ENCODE data around the gene NRROS. TPM values are rescaled to one million over a fixed set of nuclear protein-coding genes. Genes with fewer than 3 reads are reported as not detected.

The NRROS gene
- total RNA-seq, 1 donor from 2014 or later: 87.2 TPM

GRCh38 chr3:196677353-196677752 lies 37.9 kb downstream of the NRROS start:
- intact Hi-C loops (cut with micrococcal nuclease): no loop called here

GRCh38 chr3:196677931-196678330 lies 38.4 kb downstream of the NRROS start:
- intact Hi-C loops (cut with micrococcal nuclease): no loop called here

GRCh38 chr3:196684548-196685407 lies 45.3 kb downstream of the NRROS start:
- intact Hi-C loops (cut with micrococcal nuclease): loop anchor here (1.0 to 5.0 kb wide), 3 partner anchors 52 to 147 kb away; no protein-coding TSS in a partner anchor

- intact Hi-C loops (cut with micrococcal nuclease): loop anchor here (5.0 kb wide), 1 partner anchor 149 kb away; no protein-coding TSS in a partner anchor
Measured at GRCh38 chr3:196686436-196686835, 46.9 kb downstream of the NRROS start.

- intact Hi-C loops (cut with micrococcal nuclease): loop anchor here (5.0 kb wide), 1 partner anchor 151 kb away; no protein-coding TSS in a partner anchor
Measured at GRCh38 chr3:196688349-196688748, 48.9 kb downstream of the NRROS start.

GRCh38 chr3:196689941-196690660 lies 50.6 kb downstream of the NRROS start:
- intact Hi-C loops (cut with micrococcal nuclease): loop anchor here (5.0 kb wide), 1 partner anchor 153 kb away; no protein-coding TSS in a partner anchor

DNA sequence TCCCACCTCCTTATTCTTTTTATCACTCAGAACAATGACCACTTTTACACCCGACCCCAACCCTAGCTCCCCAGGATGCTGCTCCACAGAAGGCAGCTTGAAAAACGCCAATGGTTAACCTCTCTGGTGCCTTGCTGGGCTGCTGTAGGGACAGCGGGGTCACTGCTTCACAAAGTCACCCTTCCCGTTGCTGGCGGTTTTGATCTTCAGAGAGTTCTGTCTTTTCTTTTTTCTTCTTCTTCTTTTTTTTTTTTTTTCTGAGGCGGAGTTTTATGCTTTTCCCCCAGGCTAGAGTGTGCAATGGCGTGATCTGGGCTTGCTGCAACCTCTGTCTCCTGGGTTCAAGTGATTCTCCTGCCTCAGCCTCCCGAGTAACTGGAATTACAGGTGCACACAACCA lies 51.9 kb downstream of the NRROS start:
- intact Hi-C loops (cut with micrococcal nuclease): no loop called here

DNA sequence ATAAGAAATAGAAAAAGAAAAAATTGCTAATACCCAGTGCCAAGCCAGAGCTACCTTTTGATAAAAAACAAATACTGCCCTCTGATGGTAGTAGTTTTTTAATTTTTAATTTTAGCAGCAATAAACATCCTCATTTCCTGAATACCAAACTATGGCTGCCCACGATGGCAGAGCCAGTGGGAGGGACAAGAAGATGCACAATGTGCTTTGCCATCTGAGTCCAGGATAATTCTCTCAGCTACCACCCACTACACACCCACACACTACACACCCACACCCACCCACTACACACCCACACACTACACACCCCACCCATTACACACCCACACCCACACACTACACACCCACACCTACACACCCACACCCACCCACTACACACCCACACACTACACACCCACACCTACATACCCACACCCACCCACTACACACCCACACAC lies 54.7 kb downstream of the NRROS start:
- intact Hi-C loops (cut with micrococcal nuclease): loop anchor here (2.0 kb wide), 1 partner anchor 85 kb away; no protein-coding TSS in a partner anchor

- intact Hi-C loops (cut with micrococcal nuclease): loop anchor here (2.0 kb wide), 1 partner anchor 86 kb away; no protein-coding TSS in a partner anchor
Measured at GRCh38 chr3:196694941-196695848, 55.7 kb downstream of the NRROS start.

- intact Hi-C loops (cut with micrococcal nuclease): loop anchor here (2.0 kb wide), 1 partner anchor 87 kb away; no protein-coding TSS in a partner anchor
Measured at GRCh38 chr3:196695849-196696226, 56.3 kb downstream of the NRROS start.

DNA sequence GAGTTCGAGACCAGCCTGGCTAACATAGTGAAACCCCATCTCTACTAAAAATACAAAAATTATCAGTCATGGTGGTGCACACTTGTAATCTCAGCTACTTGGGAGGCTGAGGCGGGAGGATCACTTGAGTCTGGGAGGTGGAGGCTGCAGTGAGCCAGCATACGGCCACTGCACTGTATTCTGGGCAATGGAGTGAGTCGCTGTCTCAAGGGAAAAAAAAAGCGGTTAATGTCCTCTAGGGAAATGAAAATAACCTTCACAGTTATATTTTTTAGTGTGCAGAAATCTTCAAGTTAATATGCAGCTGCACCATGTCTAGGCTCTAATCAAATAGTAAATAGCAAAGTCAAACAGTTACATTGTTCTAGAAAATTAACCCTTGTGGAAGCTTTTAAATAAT lies 57.8 kb downstream of the NRROS start:
- intact Hi-C loops (cut with micrococcal nuclease): no loop called here

- intact Hi-C loops (cut with micrococcal nuclease): no loop called here
Measured at GRCh38 chr3:196699749-196700148, 60.3 kb downstream of the NRROS start.

DNA sequence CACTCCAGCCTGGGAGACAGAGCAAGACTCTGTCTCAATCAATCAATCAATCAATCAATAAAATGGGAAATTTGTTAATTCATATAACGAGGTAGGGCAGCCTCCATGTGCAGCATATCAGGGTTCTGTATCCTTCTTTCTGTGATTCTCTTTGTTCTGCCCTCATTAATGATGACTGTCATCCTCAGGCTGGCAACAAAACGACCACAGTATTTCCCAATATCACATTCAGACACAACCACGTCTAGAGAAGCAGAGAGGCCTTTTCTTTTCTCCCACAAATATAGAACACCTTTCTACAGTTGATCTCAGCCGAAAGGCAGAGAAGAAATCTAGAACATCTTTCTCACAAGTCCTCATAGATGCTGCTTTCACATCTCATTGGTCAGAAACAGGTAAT lies 61.3 kb downstream of the NRROS start:
- intact Hi-C loops (cut with micrococcal nuclease): no loop called here

DNA sequence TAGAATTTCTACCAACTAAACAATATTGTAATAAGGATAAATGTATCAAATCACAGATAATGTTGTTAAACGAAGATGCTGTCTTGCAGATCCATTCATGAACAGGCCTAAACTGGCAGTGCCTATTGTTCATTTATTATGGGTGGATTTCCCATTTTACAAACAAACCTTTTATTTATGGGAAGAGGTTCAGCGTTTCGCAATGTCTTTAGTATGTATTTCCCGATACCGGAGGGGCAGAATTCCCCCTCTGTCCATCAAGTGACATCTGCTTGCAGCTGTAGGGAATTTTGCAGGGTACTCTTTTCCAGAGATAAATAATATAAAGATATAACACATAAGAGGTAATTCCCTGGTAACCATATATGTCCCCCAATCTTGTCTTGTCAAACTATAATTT lies 66.8 kb downstream of the NRROS start:
- intact Hi-C loops (cut with micrococcal nuclease): no loop called here

DNA sequence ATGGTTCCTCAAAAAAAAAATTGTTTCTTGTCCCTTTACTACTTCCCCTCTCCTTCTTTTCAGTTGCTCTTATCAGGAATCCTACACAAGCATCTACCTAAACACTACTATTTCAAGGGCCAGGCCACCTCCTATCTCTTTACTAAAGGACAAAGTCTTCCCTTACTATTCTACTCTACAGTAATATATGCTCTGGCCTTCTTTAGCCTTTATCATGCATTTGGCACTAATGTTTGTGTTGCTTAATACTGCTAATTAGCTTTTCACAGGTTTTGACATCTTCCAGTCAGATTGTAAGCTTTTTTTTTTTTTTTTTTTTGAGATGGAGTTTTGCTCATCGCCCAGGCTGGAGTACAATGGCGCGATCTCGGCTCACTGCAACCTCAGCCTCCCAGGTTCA lies 67.2 kb downstream of the NRROS start:
- intact Hi-C loops (cut with micrococcal nuclease): no loop called here

DNA sequence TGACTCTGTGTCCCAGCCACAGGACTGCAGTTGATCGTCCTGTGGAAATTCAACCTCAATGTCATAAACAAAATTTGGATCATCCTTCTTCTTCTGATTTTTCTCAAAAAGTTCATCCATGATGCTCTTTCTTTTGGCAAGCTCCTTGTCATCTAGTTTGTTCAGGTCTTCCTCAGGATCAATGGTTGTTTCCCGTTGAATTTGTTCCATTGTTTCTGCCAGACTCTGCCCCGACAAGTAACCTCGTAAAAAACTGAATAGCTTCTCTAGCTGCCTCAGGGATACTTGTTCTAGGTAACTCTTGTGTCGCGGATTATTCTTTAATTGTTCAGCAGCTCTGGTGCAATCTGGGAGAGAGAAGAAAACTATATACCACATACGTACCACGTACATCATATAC lies 68.1 kb downstream of the NRROS start:
- intact Hi-C loops (cut with micrococcal nuclease): no loop called here

- intact Hi-C loops (cut with micrococcal nuclease): no loop called here
Measured at GRCh38 chr3:196708467-196708866, 69.0 kb downstream of the NRROS start.

All from T-helper 2 cell treated with Interferon-gamma antibody and Interleukin-4, amounts not matched to agents 100 ng/mL and 5 ng/mL, for 36 hours (primary cell).